ENCODE data around the gene KCNAB2. TPM values are rescaled to one million over a fixed set of nuclear protein-coding genes. Genes with fewer than 3 reads are reported as not detected.
A peak's percentile ranks its signal among the peaks of the same experiment; 100 is the strongest.

The KCNAB2 gene
- total RNA-seq, 1 donor from 2014 or later, result 261 TPM

- Mint-ChIP-seq H3K4me3 (peak overlapping the region; percentile 94), H3K27me3 (no peaks in the 10 kb centered on the region), H3K4me1 (peaks cover 64% of the 10 kb centered on the region), H3K36me3 (ENCODE audit: low read depth) (peaks cover 68% of the 10 kb centered on the region), H3K27ac (peak overlapping the region; percentile 2), H3K9me3 (no peaks in the 10 kb centered on the region)
- intact Hi-C loops (cut with micrococcal nuclease), result no loop called here
- DNase-seq, result no peak
These were observed 15.0 kb upstream of the KCNAB2 start for GRCh38 chr1:6030547-6031261.

DNA sequence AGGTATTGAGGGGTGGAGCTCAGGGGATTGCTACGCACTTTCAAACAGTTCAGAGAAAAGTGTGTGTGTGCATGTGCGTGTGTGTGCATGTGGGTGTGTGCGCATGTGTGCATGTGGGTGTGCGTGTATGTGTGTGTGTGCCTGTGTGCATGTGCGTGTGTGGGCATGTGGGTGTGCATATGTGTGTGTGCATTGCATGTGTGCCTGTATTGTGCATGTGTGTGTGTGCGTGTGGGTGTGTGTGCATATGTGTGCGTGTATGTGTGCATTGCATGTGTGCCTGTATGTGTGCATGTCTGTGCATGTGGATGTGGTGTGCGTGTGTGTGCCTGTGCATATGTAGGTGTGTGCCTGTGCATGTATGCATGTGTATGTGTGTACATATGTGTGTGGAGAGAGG lies 12.6 kb upstream of the KCNAB2 start:
- H3K9me3 Mint-ChIP-seq, result no peaks in the 10 kb centered on the region
- H3K27me3 Mint-ChIP-seq, result no peaks in the 10 kb centered on the region
- H3K27ac Mint-ChIP-seq, result peak overlapping the region; percentile 5
- peaks cover 64% of the 10 kb centered on the region for H3K36me3 Mint-ChIP-seq (ENCODE audit: low read depth)
- peak overlapping the region; percentile 8 for H3K4me3 Mint-ChIP-seq
- no peak for DNase-seq
- intact Hi-C loops (cut with micrococcal nuclease), result no loop called here
- peaks cover 72% of the 10 kb centered on the region for H3K4me1 Mint-ChIP-seq

- Mint-ChIP-seq H3K4me3 (no peak overlapping the region), H3K27me3 (no peaks in the 10 kb centered on the region), H3K36me3 (ENCODE audit: low read depth) (peaks cover 57% of the 10 kb centered on the region), H3K4me1 (peaks cover 66% of the 10 kb centered on the region), H3K27ac (no peak overlapping the region), H3K9me3 (no peaks in the 10 kb centered on the region)
- DNase-seq, result peak; percentile 78
- intact Hi-C loops (cut with micrococcal nuclease), result no loop called here
These were observed 11.5 kb upstream of the KCNAB2 start for GRCh38 chr1:6033986-6034749.

- intact Hi-C loops (cut with micrococcal nuclease), result no loop called here
- peaks cover 55% of the 10 kb centered on the region for H3K36me3 Mint-ChIP-seq (ENCODE audit: low read depth)
- H3K4me3 Mint-ChIP-seq, result no peak overlapping the region
- peaks cover 60% of the 10 kb centered on the region for H3K4me1 Mint-ChIP-seq
- no peak for DNase-seq
- H3K9me3 Mint-ChIP-seq, result no peaks in the 10 kb centered on the region
- no peak overlapping the region for H3K27ac Mint-ChIP-seq
- H3K27me3 Mint-ChIP-seq, result no peaks in the 10 kb centered on the region
These were observed 11.0 kb upstream of the KCNAB2 start for GRCh38 chr1:6034750-6035096.

GRCh38 chr1:6035303-6035702 lies 10.4 kb upstream of the KCNAB2 start:
- no peak overlapping the region for H3K4me3 Mint-ChIP-seq
- peak overlapping the region; percentile 4 for H3K27ac Mint-ChIP-seq
- no peaks in the 10 kb centered on the region for H3K27me3 Mint-ChIP-seq

DNA sequence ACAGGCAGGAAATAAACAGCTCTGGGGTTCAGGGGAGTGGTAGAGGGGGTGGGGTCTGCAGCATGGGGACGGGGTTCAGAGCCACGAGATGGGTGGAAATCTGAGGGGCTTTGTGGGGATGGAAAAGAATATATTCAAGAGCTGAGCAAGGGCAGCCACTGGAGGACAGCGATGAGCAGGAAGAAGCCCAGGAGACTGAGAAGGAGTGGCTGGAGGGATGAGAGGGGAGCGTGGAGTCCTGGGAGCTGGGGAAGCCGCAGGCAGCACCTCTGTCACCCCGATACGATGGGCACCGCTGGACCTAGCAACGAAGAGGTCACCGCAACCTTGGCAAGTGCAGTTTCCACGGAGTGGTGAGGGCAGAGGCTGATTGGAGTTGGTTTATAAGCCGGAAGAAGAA lies 10.0 kb upstream of the KCNAB2 start:
- H3K36me3 Mint-ChIP-seq (ENCODE audit: low read depth), result peaks cover 49% of the 10 kb centered on the region

More at GRCh38 chr1:6035303-6035702, 10.4 kb upstream of the KCNAB2 start:
- intact Hi-C loops (cut with micrococcal nuclease), result no loop called here
- peaks cover 56% of the 10 kb centered on the region for H3K4me1 Mint-ChIP-seq
- peaks cover 51% of the 10 kb centered on the region for H3K36me3 Mint-ChIP-seq (ENCODE audit: low read depth)
- no peak for DNase-seq
- H3K9me3 Mint-ChIP-seq, result no peaks in the 10 kb centered on the region

DNA sequence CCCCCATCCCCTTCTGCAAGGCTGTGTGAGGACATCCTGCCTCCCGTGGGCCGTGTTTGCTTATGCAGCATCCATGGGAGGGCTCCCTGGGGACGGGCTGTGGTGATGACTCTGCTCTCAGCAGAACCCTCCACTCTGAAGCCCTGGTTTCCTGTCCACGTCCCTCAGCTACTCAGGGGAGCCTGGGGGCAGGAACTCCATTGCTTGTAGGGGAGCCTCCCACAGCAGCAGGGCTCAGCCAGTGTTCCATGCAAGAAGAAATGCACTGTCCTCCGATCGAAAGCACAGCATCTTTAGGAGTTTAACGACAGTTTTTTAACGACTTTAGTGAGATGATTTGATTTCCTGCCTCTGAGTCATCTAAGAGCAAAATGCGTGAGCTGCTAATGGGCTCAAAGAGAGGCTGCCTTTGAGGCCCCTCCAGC lies 8.3 kb upstream of the KCNAB2 start:
- H3K36me3 Mint-ChIP-seq (ENCODE audit: low read depth), result peaks cover 47% of the 10 kb centered on the region
- peak; percentile 67 for DNase-seq

More for the DNA sequence above, 10.0 kb upstream of the KCNAB2 start:
- H3K27me3 Mint-ChIP-seq, result no peaks in the 10 kb centered on the region
- H3K4me1 Mint-ChIP-seq, result peaks cover 52% of the 10 kb centered on the region
- H3K9me3 Mint-ChIP-seq, result no peaks in the 10 kb centered on the region
- no peak overlapping the region for H3K4me3 Mint-ChIP-seq
- H3K27ac Mint-ChIP-seq, result no peak overlapping the region
- DNase-seq, result no peak
- intact Hi-C loops (cut with micrococcal nuclease), result no loop called here

GRCh38 chr1:6038603-6039002 lies 7.1 kb upstream of the KCNAB2 start:
- Mint-ChIP-seq H3K27me3 (no peaks in the 10 kb centered on the region), H3K9me3 (no peaks in the 10 kb centered on the region), H3K27ac (no peak overlapping the region), H3K36me3 (ENCODE audit: low read depth) (peaks cover 44% of the 10 kb centered on the region), H3K4me1 (peaks cover 30% of the 10 kb centered on the region), H3K4me3 (no peak overlapping the region)
- intact Hi-C loops (cut with micrococcal nuclease), result no loop called here
- no peak for DNase-seq

More for the DNA sequence above, 8.3 kb upstream of the KCNAB2 start:
- H3K27ac Mint-ChIP-seq, result no peak overlapping the region
- no peaks in the 10 kb centered on the region for H3K27me3 Mint-ChIP-seq
- H3K4me3 Mint-ChIP-seq, result no peak overlapping the region
- intact Hi-C loops (cut with micrococcal nuclease), result no loop called here
- no peaks in the 10 kb centered on the region for H3K9me3 Mint-ChIP-seq
- H3K4me1 Mint-ChIP-seq, result peaks cover 40% of the 10 kb centered on the region

GRCh38 chr1:6039031-6039430 lies 6.7 kb upstream of the KCNAB2 start:
- H3K4me1 Mint-ChIP-seq, result peaks cover 30% of the 10 kb centered on the region

DNA sequence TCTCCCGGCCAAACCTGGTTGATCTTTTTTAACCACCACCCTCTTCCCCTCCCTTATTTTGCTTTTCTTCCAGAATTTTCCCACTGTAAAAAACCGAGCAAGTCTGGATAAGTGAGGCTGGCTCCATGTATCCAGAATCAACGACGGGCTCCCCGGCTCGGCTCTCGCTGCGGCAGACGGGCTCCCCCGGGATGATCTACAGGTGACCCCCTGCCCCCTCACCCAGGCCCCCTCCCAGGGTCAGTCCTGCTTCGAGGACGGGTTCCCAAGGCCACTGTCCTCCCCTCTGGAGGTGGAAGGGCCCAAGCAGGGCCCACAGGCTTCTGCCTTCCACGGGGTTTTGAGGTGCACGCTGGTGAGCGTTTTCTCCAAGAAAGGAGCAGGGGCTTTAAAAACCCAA lies 5.2 kb upstream of the KCNAB2 start:
- H3K9me3 Mint-ChIP-seq, result no peaks in the 10 kb centered on the region
- no peak for DNase-seq
- no peak overlapping the region for H3K4me3 Mint-ChIP-seq
- intact Hi-C loops (cut with micrococcal nuclease), result no loop called here
- H3K27ac Mint-ChIP-seq, result no peak overlapping the region
- H3K27me3 Mint-ChIP-seq, result no peaks in the 10 kb centered on the region
- H3K36me3 Mint-ChIP-seq (ENCODE audit: low read depth), result peaks cover 48% of the 10 kb centered on the region
- peaks cover 22% of the 10 kb centered on the region for H3K4me1 Mint-ChIP-seq

More at GRCh38 chr1:6039031-6039430, 6.7 kb upstream of the KCNAB2 start:
- no peak overlapping the region for H3K27ac Mint-ChIP-seq
- H3K27me3 Mint-ChIP-seq, result no peaks in the 10 kb centered on the region
- intact Hi-C loops (cut with micrococcal nuclease), result no loop called here
- peaks cover 48% of the 10 kb centered on the region for H3K36me3 Mint-ChIP-seq (ENCODE audit: low read depth)
- DNase-seq, result no peak
- no peak overlapping the region for H3K4me3 Mint-ChIP-seq
- no peaks in the 10 kb centered on the region for H3K9me3 Mint-ChIP-seq

DNA sequence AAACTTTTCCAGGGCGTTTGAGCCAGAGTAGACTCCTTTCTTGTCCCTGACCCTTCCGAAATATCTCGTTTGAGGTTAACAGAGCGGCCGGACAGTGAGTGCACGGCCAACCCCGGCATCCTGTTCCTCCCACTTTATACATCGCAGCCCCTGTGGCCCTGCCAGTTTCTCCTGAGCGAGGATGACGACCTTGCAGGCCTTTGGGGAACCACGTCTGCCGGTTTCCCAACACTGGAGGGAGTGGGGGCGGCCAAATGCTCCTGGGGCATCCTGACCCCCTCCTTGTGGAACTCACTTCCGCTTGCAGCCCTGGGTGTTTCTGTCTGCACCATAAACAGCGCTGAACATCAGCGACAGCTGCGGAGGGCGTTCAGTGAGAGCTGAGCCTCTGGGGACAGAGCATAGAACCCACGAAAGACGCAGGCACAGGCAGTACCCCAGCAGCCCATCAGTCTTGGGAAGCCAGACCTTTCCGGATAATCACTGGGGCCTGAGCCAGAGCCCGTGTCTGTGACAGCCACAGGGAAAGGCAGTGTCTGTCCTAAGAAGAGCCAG lies 4.8 kb upstream of the KCNAB2 start:
- intact Hi-C loops (cut with micrococcal nuclease), result no loop called here
- peaks cover 45% of the 10 kb centered on the region for H3K36me3 Mint-ChIP-seq (ENCODE audit: low read depth)
- H3K4me1 Mint-ChIP-seq, result peaks cover 18% of the 10 kb centered on the region
- no peaks in the 10 kb centered on the region for H3K27me3 Mint-ChIP-seq
- DNase-seq, result no peak
- H3K9me3 Mint-ChIP-seq, result no peaks in the 10 kb centered on the region
- no peak overlapping the region for H3K27ac Mint-ChIP-seq
- H3K4me3 Mint-ChIP-seq, result no peak overlapping the region

DNA sequence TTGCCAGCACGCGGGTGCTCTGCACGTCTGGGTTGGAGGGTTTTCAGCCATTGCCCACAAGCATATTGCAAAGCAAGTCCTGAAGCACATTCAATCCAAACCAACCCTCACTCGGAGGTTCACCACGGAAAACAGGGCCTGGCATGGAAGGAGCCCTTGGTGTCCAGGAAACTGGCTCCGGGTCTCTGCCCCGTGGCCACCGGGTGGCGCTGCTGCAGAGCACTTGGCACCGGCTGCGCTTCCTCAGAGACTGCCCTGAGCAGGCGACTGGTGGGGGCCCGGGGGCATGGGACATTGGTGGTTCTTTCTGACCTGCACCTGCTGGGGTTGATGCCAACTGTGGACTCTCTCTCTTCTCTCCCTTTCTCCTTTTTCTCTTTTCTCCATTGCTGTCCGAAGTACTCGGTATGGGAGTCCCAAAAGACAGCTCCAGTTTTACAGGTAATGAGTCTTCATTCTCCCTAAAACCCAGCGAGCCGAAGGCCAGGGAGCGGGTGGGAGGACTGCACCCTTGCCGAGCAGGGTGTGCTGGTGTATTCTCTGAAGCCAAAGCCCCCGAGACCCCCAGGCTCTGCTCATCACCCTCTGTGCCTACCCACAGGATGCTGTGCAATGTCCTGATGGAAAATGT lies 4.1 kb upstream of the KCNAB2 start:
- DNase-seq, result peak; percentile 75
- intact Hi-C loops (cut with micrococcal nuclease), result no loop called here
- H3K27me3 Mint-ChIP-seq, result no peaks in the 10 kb centered on the region
- H3K4me1 Mint-ChIP-seq, result peaks cover 13% of the 10 kb centered on the region
- H3K27ac Mint-ChIP-seq, result no peak overlapping the region
- H3K4me3 Mint-ChIP-seq, result no peak overlapping the region
- peaks cover 46% of the 10 kb centered on the region for H3K36me3 Mint-ChIP-seq (ENCODE audit: low read depth)
- no peaks in the 10 kb centered on the region for H3K9me3 Mint-ChIP-seq

GRCh38 chr1:6043561-6043960 lies 2.1 kb upstream of the KCNAB2 start:
- intact Hi-C loops (cut with micrococcal nuclease), result no loop called here
- H3K36me3 Mint-ChIP-seq (ENCODE audit: low read depth), result peaks cover 44% of the 10 kb centered on the region

More at GRCh38 chr1:6043561-6043960, 2.1 kb upstream of the KCNAB2 start:
- H3K4me1 Mint-ChIP-seq, result peaks cover 2% of the 10 kb centered on the region
- H3K9me3 Mint-ChIP-seq, result no peaks in the 10 kb centered on the region
- no peak overlapping the region for H3K4me3 Mint-ChIP-seq
- H3K27ac Mint-ChIP-seq, result no peak overlapping the region
- H3K27me3 Mint-ChIP-seq, result no peaks in the 10 kb centered on the region
- no peak for DNase-seq
